Panc1 (cell line): ENCODE data around the gene MTERF4. TPM values are rescaled to one million over a fixed set of nuclear protein-coding genes. Genes with fewer than 3 reads are reported as not detected.

Source experiments
- ATAC-seq: fragments of 200-7000 bp; cut with Tn5 transposase; 2 replicates; pipeline ENCODE4 v1.9.1; 2020; ENCODE audit warnings: mild to moderate bottlenecking, moderate library complexity
- BruUV-seq: library from RNA; stranded (reverse); fragments of 400-500 nt; replicated peaks from 2 replicates; lab custom pipeline; 2021; lab: Mats Ljungman, UMichigan
- CTCF ChIA-PET: fragments of 300-600 bp; sonication (Branson Sonifier 250); formaldehyde crosslinking; loops from one replicate; lab custom pipeline; 2022; ENCODE audit warnings: antibody characterized with exemption; lab: Charles Lee
- POLR2A ChIA-PET: fragments of 300-600 bp; sonication (Branson Sonifier 250); formaldehyde crosslinking; loops from one replicate; lab custom pipeline; 2022; ENCODE audit warnings: antibody characterized with exemption; lab: Charles Lee
- DNase-seq: peaks from one replicate; pipeline ENCODE4 v3.0.0-alpha.2; 2010; ENCODE audit warnings: low read depth, low spot score
- H3K27ac ChIP-seq: 2 replicates; pipeline ENCODE4 v1.5.1; 2011; ENCODE audit warnings: mild to moderate bottlenecking, low read length, inconsistent platforms
- H3K27me3 ChIP-seq: fragments of 200-500 bp; sonication (Bioruptor generic); 2 replicates; pipeline ENCODE4 v1.6.0; 2014; ENCODE audit warnings: low read length, inconsistent platforms; ENCODE audit not compliant: control insufficient read depth, insufficient read depth
- H3K36me3 ChIP-seq: fragments of 200-500 bp; sonication (Bioruptor generic); 2 replicates; pipeline ENCODE4 v1.5.1; 2014; ENCODE audit warnings: inconsistent platforms, mild to moderate bottlenecking, low read length, moderate library complexity; ENCODE audit not compliant: control insufficient read depth, insufficient read depth
- H3K4me1 ChIP-seq: 2 replicates; pipeline ENCODE4 v1.5.1; 2011; ENCODE audit warnings: inconsistent platforms, mild to moderate bottlenecking, low read length, moderate library complexity; ENCODE audit not compliant: control insufficient read depth, insufficient read depth
- H3K4me3 ChIP-seq, 2 experiments: 2 replicates each; pipeline ENCODE4 v1.5.1; 2011 to 2012; ENCODE audit warnings: low read depth in 2 of 2, low read length in 2 of 2, mild to moderate bottlenecking in 2 of 2, inconsistent platforms in 1 of 2, moderate library complexity in 1 of 2
- H3K9me3 ChIP-seq: fragments of 200-500 bp; sonication (Bioruptor generic); 2 replicates; pipeline ENCODE4 v1.5.1; 2014; ENCODE audit warnings: low read depth, mild to moderate bottlenecking, inconsistent platforms, low read length, moderate library complexity; ENCODE audit not compliant: control insufficient read depth, insufficient read depth
- POLR2AphosphoS5 ChIP-seq: IDR thresholded peaks from 2 replicates; pipeline ENCODE4 v1.6.1; 2012; ENCODE audit warnings: mild to moderate bottlenecking, low read depth, low read length, moderate library complexity
- REST ChIP-seq, 2 experiments: IDR thresholded peaks; 2 replicates each; pipeline ENCODE4 v1.6.1; 2011 to 2012; ENCODE audit warnings: low read depth in 2 of 2, control low read depth in 1 of 2, low read length in 1 of 2, mild to moderate bottlenecking in 1 of 2, moderate library complexity in 1 of 2; ENCODE audit not compliant: insufficient read depth in 1 of 2
- SIN3A ChIP-seq: IDR thresholded peaks from 2 replicates; pipeline ENCODE4 v1.6.1; 2012; ENCODE audit warnings: low read depth, mild to moderate bottlenecking, low read length, moderate library complexity, borderline replicate concordance; ENCODE audit not compliant: insufficient read depth
- TCF7L2 ChIP-seq: IDR thresholded peaks from 2 replicates; pipeline ENCODE4 v1.6.1; 2011; ENCODE audit warnings: mild to moderate bottlenecking, low read depth, low read length, inconsistent platforms
- in situ Hi-C: cut with HindIII; loops from 2 replicates; pipeline ENCODE4 v1.10.0; 2016; ENCODE audit warnings: low sequenced_read_pairs, low pct_unique_long_range_greater_than_20kb
- intact Hi-C: fragments of 100-400 bp; cut with micrococcal nuclease; formaldehyde crosslinking; loops from one replicate; pipeline ENCODE4 v1.10.0; 2022; ENCODE audit not compliant: unreplicated experiment
- total RNA-seq: library from RNA; stranded (reverse); gene quantifications from one replicate; pipeline ENCODE4 v1.2.1, GENCODE V29; 2021; ENCODE audit not compliant: unreplicated experiment
- TF ChIP-seq, protein P1 (sequence below): fragments of 450-650 bp; IDR thresholded peaks from 2 replicates; pipeline ENCODE4 v1.5.1; 2017; ENCODE audit warnings: mild to moderate bottlenecking

MTERF4 gene
- total RNA-seq, 1 experiment from 2014 or later = 28.9 TPM

DNA sequence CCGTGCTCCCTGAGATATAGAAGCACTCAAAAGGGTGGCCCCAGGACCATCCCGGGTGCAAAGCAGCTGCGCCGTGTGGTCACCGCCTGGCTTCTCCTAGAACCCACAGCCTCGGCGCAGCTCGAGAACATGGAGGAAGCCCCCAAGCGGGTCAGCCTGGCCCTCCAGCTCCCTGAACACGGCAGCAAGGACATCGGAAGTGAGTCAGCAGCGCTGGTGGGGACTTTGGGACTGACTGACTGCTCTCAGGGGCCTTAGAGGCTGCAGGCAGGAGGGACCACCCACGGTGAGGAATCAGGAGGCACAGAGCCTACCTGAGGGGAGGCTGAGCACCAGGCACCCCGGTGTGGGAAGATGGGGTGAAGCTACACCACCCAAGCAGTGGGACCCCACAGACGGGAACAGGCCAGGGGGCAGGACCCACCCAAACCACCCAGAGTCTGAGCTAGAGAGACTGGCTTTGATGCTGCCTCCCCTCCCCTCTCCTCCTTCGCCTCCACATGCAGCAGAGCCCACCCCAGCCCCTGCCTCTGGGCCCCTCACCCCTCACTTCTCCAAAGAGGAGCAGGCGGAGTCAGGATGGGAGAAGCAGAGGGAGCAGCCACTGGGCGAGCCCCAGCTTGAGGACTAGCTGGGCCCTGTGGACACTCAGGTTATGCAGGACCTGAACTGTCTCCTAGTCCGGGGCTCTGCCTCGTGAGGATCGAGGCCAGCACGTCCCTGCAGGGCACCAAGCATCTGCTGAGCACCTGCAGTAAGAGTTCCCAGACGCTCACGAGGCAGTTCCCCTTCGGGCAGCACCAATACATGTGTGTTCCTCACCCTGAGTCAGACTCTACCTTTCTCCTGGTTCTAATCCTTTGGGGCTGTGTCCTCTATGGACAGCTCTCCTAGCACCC lies 28.7 kb downstream of the MTERF4 start:
- no peak for DNase-seq
- TF ChIP-seq TCF7L2 (no peak), POLR2AphosphoS5 (no peak), SIN3A (no peak), REST (IDR thresholded peaks at IDR 0.05; ENCODE audit: insufficient read depth in 1 of 2, low read depth in 2 of 2, low read length in 1 of 2) (no peak)
- TF ChIP-seq, protein P1, sequence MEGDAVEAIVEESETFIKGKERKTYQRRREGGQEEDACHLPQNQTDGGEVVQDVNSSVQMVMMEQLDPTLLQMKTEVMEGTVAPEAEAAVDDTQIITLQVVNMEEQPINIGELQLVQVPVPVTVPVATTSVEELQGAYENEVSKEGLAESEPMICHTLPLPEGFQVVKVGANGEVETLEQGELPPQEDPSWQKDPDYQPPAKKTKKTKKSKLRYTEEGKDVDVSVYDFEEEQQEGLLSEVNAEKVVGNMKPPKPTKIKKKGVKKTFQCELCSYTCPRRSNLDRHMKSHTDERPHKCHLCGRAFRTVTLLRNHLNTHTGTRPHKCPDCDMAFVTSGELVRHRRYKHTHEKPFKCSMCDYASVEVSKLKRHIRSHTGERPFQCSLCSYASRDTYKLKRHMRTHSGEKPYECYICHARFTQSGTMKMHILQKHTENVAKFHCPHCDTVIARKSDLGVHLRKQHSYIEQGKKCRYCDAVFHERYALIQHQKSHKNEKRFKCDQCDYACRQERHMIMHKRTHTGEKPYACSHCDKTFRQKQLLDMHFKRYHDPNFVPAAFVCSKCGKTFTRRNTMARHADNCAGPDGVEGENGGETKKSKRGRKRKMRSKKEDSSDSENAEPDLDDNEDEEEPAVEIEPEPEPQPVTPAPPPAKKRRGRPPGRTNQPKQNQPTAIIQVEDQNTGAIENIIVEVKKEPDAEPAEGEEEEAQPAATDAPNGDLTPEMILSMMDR = no peak
- H3K4me3 ChIP-seq = no peak overlapping the region
- POLR2A ChIA-PET = interaction anchor here (0.5 to 0.7 kb wide), 2 partner anchors 8 to 130 kb away, joined by 3 to 6 read pairs; no protein-coding TSS in a partner anchor
- H3K4me1 ChIP-seq = no peaks in the 10 kb centered on the region
- H3K9me3 ChIP-seq = no peaks in the 10 kb centered on the region
- H3K27me3 ChIP-seq = no peaks in the 10 kb centered on the region
- no peaks in the 10 kb centered on the region for H3K36me3 ChIP-seq
- in situ Hi-C loops = no loop called here
- BruUV-seq = no TSS peak
- H3K27ac ChIP-seq = no peak overlapping the region
- ATAC-seq = no peak
- CTCF ChIA-PET = no interaction called here
- intact Hi-C loops = no loop called here

DNA sequence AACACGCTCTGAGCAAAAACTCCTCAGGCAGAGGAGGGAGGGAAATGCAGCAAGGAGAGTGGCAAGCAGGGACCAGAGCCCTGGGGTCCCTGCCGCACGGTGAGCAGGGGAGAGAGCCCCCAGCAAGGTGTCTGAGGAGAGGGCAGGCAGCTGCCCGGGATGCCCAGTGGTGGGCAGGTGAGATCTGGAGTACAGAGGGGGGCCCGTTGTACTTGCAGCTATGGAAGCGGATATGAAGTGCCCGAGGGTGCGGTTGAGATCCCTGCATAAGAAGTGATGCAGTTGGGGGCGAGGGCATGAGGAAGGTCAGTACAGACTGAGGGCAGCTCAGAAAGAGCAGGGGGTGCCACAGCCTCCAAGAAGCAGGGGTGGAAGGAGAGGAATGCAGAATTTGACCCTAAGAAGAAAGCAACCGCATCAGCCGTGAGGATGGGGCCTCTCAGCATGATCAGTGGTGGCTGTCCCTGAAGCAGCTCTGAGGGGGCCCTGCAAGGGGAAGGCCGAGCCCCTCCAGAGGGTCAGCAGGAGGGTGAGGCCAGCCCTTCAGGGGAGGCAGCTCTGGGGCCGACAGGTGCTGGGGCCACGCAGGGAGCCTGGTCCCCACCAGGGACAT lies 29.4 kb downstream of the MTERF4 start:
- no peak overlapping the region for H3K27ac ChIP-seq
- POLR2A ChIA-PET = interaction anchor here (0.7 kb wide), 1 partner anchor 130 kb away, joined by 3 read pairs; no protein-coding TSS in a partner anchor
- H3K9me3 ChIP-seq = no peaks in the 10 kb centered on the region
- H3K36me3 ChIP-seq = no peaks in the 10 kb centered on the region
- no peaks in the 10 kb centered on the region for H3K27me3 ChIP-seq
- in situ Hi-C loops = no loop called here
- intact Hi-C loops = no loop called here
- ATAC-seq = no peak
- DNase-seq = no peak
- H3K4me3 ChIP-seq = no peak overlapping the region
- CTCF ChIA-PET = no interaction called here
- TF ChIP-seq POLR2AphosphoS5 (no peak), TCF7L2 (no peak), REST (IDR thresholded peaks at IDR 0.05; ENCODE audit: insufficient read depth in 1 of 2, low read depth in 2 of 2, low read length in 1 of 2) (no peak), SIN3A (no peak)
- TF ChIP-seq, protein P1 = no peak
- no TSS peak for BruUV-seq
- no peaks in the 10 kb centered on the region for H3K4me1 ChIP-seq
